ENCODE results near the gene LHFPL5.

The LHFPL5 gene

DNA sequence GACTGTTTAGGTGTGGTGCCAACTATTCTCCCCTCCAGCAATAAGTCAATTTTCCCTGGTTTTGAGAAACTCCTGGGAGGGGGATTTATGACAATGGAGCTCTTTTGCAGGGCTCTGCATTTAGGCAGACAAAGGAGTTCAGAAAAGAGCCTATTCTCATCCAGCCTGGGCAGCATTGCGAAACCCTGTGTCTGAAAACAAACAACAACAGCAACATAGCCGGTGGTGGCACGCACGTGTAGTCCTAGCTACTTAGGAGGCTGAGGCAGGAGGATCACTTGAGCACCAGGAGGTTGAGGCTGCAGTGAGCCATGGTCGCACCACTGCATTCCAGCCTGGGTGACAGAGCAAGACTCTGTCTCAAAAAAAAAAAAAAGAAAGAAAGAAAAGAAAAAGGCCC is 14.5 kb upstream of the LHFPL5 start:
- no peak for DNase-seq (ENCODE audit: extremely low read depth in 1 of 2, low read depth in 1 of 2)

GRCh38 chr6:35794536-35795452 is 10.4 kb upstream of the LHFPL5 start:
- DNase-seq (ENCODE audit: extremely low read depth in 1 of 2, low read depth in 1 of 2), result no peak

DNA sequence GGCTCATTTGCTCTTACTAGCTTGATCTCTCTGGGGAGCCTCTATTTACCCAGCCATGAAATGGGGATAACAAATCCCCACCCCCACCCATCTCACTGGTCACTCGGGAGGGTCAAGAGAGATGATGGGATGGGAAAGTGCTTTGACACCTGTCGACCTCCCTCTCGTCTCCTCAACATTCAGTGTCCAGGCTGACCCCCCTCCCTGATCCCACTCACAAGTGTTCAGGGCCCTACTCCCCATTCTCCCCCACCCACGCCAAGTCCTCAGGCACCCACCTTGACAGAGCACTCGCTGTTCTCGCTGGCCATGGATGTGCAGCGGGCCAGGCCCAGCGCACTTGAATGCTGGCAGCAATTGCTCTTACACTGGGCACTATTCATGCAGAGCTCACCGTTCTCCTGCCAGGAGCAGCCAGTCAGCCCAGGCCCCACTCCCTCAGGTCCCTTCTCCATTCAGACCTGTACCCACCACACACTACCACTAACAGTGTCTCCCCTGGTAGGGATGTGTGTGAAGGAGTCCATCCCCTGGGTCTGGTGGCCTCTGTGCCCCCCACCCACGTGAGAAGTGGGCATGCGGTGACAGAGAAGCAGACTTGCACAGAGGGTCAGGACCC is 9.6 kb upstream of the LHFPL5 start:
- no peak for DNase-seq (ENCODE audit: extremely low read depth in 1 of 2, low read depth in 1 of 2)

DNA sequence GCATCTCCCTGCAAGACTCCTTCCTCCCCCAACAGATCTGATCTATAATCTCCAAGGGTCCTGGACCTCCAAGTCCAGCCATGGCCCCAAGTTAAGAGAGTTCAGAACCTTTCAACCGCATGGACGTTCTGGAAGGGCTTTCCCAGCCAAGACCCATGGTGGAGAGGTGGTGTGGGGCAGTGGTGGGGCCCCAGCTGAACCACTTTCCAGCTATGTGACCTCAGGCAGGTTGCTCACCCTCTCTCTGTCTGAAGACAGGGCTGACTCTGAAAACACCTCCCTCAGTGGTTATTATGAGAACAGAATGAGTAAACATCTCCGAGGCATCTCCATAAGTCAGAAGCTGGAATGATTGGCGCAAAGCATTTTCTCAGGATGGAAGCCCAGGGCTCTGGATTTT is 8.9 kb upstream of the LHFPL5 start:
- DNase-seq (ENCODE audit: extremely low read depth in 1 of 2, low read depth in 1 of 2), result no peak

DNA sequence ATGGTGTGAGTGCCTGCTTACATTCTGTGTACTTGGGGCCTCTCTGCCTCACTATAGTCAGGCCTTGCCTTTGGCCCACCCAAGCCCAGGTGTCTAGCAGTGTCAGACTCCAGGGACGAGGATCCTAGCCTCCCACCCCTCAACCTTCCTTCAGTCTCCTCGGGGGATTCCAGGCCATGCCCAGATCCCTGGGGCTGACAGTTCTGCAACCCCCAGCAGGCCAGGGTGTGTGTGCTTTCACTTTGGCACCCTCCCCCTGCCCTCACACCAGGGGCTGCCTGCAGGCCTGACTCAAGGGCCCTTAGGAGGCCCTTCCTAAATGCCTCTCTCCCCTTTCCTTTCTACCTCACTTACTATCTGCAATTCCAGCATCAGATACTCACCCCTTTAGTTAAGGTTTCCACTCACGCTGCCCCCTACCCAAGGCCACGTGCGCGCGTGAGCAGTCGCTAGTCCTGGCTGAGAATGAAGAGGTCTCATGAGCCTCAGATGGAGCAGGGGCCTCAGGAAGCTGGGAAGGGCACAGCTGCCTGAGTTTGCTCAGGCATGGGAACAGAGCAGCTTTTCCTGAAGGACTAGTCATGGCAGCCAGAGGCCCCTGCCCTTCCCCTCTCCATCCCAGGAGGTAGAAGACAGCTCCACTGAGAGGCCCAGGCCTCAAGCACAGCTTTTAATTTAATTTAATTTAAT is 7.2 kb upstream of the LHFPL5 start:
- DNase-seq (ENCODE audit: extremely low read depth in 1 of 2, low read depth in 1 of 2), result no peak

- no peak for DNase-seq (ENCODE audit: extremely low read depth in 1 of 2, low read depth in 1 of 2)
Measured at GRCh38 chr6:35798706-35799105, 6.4 kb upstream of the LHFPL5 start.

DNA sequence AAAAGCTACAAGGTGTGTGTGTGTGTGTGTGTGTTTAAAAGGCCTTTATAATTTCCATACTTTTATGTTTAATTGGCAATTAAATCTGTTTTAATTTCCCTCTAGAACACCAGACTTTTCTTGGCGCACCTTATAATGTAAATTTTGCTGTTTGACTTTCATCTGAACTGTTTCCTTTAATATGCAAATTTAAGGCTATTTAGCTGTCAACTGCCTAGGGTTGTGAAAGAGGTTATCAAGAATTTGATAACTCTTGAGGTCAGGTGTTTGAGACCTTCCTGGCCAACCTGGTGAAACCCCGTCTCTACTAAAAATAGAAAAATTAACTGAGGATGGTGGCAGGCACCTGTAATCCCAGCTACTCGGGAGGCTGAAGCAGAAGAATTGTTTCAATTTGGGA is 4.0 kb upstream of the LHFPL5 start:
- no peak for DNase-seq (ENCODE audit: extremely low read depth in 1 of 2, low read depth in 1 of 2)

GRCh38 chr6:35808688-35809087 is 3.5 kb downstream of the LHFPL5 start:
- DNase-seq (ENCODE audit: extremely low read depth in 1 of 2, low read depth in 1 of 2), result no peak

DNA sequence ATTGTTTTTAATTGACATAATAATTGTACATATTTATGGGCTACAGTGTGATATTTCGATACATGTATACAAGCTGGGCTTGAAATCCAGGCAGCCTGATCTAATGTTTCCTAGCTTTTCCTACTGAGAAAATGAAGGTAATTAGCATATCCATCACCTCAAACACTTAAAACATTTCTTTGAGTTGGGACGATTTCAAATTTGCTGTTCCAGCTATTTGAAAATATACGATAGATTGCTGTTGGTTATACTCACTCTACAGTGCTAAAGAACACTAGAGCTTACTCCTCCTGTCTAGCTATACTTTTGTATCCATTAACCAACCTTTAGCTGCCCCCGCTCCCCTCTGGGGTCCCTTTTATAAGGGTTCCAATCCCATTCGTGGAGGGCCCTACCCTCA is 4.7 kb downstream of the LHFPL5 start:
- DNase-seq (ENCODE audit: extremely low read depth in 1 of 2, low read depth in 1 of 2), result no peak

DNA sequence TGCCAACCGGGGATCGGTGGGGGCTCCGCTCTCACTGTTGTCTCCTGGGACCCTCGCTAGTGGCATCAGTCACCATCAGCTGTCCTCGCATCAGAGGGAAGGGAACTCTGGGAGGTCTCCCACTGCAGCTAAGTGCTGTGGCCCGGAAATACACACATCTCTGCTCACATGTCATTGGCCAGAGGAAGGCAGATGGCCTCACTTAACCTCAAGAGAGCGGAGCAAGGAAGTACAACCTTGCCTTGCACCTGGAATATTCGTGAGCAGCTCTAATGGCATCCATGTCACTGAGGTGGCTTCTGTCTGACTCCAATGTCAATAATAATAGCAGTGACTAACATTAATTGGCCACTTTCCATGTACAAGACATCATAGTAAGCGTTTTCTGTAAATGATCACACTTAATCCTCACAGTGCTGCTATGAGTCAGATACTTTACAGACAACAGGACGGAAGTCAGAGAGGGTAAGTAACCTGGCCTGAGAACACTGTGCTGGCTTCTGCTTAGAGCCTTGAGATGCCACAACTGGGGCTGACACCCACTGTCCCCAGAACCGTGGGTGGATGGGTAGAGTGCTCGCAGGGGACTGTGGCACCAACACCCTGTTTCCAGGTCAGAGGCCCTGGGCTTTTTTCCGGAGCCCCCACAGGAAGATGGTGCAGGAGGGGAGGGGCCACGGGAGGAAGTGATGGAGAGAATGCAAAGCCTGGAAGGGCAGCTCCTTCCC is 6.0 kb downstream of the LHFPL5 start:
- DNase-seq (ENCODE audit: extremely low read depth in 1 of 2, low read depth in 1 of 2), result no peak

- no peak for DNase-seq (ENCODE audit: extremely low read depth in 1 of 2, low read depth in 1 of 2)
Measured at GRCh38 chr6:35811699-35811995, 6.5 kb downstream of the LHFPL5 start.

DNA sequence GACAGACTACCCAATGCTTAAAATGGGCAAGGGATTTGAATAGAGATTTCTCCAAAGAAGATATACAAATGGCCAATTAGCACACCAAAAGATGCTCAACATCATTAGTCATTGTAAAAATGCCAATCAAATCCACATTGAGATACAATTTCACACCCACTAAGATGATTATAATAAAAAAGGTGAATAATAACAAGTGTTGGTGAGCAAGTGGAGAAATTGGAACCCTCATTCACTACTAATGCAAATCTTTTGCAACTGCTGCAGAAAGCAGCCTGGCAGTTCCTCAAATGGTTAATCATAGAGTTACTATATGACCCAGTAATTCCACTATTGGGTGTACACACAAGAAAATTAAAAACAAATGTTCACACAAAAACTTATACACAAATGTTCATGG is 12.4 kb downstream of the LHFPL5 start:
- DNase-seq (ENCODE audit: extremely low read depth in 1 of 2, low read depth in 1 of 2), result no peak

DNA sequence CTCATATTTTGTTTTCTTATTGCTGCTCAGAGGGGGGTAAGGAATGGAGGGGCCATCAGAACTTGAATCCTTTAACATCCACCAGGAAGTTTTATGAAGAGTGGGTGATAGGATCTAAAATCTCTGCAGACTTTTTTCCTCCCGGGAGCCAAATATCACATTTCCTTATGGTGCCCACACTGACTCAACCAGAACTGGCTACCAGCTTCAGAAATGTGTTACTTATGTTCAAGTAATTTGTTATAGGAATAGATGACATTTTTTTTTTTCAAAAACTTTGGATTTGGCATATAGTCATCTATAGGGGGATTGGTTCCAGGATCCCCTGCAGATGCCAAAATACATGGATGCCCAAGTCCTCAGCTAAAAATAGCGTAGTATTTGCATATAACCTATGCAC is 18.4 kb downstream of the LHFPL5 start:
- no peak for DNase-seq (ENCODE audit: extremely low read depth in 1 of 2, low read depth in 1 of 2)

- DNase-seq (ENCODE audit: extremely low read depth in 1 of 2, low read depth in 1 of 2), result no peak
Measured at GRCh38 chr6:35824552-35825192, 19.5 kb downstream of the LHFPL5 start.

GRCh38 chr6:35829306-35829705 is 24.2 kb downstream of the LHFPL5 start:
- DNase-seq (ENCODE audit: extremely low read depth in 1 of 2, low read depth in 1 of 2), result no peak

DNA sequence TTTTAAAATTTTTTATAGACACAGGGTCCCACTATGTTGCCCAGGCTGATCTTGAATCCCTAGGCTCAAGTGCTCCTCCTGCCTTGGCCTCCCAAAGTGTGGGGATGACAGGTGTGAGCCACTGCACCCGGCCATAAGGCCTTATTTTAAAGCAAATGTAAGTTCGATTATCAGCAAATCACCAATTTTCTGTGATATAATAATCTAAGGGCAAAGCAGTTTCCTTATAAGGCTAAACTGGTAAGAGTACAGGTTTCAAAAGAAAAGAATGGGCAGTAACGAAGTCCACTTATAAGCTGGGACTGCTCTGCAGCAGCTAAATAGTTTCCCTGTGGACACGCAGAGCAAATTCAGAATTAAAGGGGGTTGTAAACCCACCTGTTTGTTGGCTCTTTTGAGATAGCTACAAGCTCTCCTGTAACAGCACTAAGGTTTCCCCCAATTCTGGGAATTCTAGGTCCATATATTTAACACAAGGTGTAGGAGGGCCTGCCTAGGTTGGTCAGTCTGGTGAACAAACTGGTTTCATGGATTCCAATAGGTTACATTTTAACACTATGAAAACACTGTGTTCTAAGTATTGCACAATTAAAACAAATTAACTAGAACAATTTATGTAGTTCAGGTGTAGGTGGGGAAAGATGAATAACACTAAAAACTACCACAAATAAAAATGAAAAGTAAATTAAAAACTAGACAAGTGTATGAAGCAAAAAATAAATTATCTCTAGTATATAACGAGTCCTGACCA is 26.3 kb downstream of the LHFPL5 start:
- no peak for DNase-seq (ENCODE audit: extremely low read depth in 1 of 2, low read depth in 1 of 2)

DNA sequence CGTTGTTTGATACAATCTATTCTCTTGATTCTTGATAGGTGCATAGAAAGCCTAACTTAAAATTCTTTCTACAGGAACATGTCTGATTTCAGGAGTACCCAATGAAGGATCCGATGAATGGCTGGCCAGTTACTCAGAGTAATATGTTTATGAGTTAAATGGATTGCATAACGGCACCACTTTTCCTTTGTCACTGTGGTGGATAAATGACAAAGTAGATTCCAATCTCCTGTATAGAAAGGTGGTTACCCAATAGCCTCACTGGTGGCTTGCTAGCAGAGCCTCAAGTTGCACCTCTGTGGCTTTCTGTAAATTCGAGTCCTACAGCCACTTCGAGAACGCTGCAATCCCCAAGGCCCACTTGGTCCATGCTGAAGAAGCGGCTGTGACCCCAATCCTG is 28.4 kb downstream of the LHFPL5 start:
- no peak for DNase-seq (ENCODE audit: extremely low read depth in 1 of 2, low read depth in 1 of 2)

- no peak for DNase-seq (ENCODE audit: extremely low read depth in 1 of 2, low read depth in 1 of 2)
Measured at GRCh38 chr6:35839019-35839418, 33.9 kb downstream of the LHFPL5 start.

DNA sequence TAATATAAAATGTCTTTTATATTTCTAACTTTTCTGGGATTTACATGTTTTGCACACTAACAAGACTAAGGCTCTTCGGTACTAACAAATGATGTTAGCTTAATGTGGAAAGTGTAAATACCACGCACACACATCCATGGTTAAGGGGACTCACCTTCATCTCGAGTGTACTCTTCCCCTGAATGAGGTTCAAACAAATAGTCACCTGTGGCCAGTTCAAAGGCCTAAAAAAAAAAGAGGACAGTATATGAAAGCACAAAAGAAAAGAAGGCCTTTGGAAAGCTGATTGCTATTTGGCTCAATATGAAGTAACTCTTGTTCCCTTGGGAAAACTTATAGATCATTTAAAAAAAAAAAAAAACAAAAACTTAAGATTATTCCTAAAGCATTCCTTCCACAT is 37.2 kb downstream of the LHFPL5 start:
- DNase-seq (ENCODE audit: extremely low read depth in 1 of 2, low read depth in 1 of 2), result no peak

DNA sequence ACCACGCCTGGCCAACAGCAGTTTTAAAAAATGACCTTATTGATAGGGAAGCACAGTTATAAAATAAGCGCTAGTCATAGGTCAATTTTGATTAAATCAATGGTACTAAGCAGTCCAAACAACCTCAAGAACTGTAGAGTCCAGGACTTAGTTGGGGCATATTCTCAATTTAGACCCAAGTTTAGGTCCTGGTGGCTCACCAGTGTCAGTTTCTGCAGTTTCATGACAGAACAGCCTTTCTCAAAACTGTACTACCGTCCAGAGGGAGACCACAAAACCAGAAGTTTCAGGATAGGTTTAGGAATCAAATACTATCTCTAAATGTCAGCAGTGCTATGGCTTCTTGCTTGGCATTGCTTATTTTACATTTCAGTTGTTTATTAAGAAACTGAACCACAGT is 39.1 kb downstream of the LHFPL5 start:
- DNase-seq (ENCODE audit: extremely low read depth in 1 of 2, low read depth in 1 of 2), result no peak
